ENCODE data around the gene TSPAN5.

The TSPAN5 gene

GRCh38 chr4:98645527-98645926 lies 12.9 kb downstream of the TSPAN5 start:
- no peak overlapping the region for H3K4me3 ChIP-seq (ENCODE audit: low read depth, low read length)
- no peaks in the 10 kb centered on the region for H3K27me3 ChIP-seq (ENCODE audit: insufficient read depth, low read length)
- peaks cover 91% of the 10 kb centered on the region for H3K79me2 ChIP-seq (ENCODE audit: control insufficient read depth, insufficient read depth, low read length, unreplicated experiment)
- peaks cover 62% of the 10 kb centered on the region for H3K4me1 ChIP-seq (ENCODE audit: control insufficient read depth, insufficient read depth, low read length, unreplicated experiment)
- H3K36me3 ChIP-seq (ENCODE audit: insufficient read depth, low read length), result peaks cover 9% of the 10 kb centered on the region; the same call in 1 of the 2 replicates
- no peak overlapping the region for H3K27ac ChIP-seq (ENCODE audit: low read depth, low read length)
- no peak overlapping the region for H2AFZ ChIP-seq (ENCODE audit: low read length, unreplicated experiment)

- Histone ChIP-seq H3K4me3 (ENCODE audit: low read depth, low read length) (no peak overlapping the region), H3K27ac (ENCODE audit: low read depth, low read length) (peak overlapping the region; percentile 68), H3K27me3 (ENCODE audit: insufficient read depth, low read length) (no peaks in the 10 kb centered on the region), H3K79me2 (ENCODE audit: control insufficient read depth, insufficient read depth, low read length, unreplicated experiment) (peaks cover 91% of the 10 kb centered on the region), H3K36me3 (ENCODE audit: insufficient read depth, low read length) (no peaks in the 10 kb centered on the region), H2AFZ (ENCODE audit: low read length, unreplicated experiment) (no peak overlapping the region), H3K4me1 (ENCODE audit: control insufficient read depth, insufficient read depth, low read length, unreplicated experiment) (peaks cover 57% of the 10 kb centered on the region)
Measured at GRCh38 chr4:98643755-98644154, 14.7 kb downstream of the TSPAN5 start.

GRCh38 chr4:98642991-98643426 lies 15.4 kb downstream of the TSPAN5 start:
- peaks cover 90% of the 10 kb centered on the region for H3K79me2 ChIP-seq (ENCODE audit: control insufficient read depth, insufficient read depth, low read length, unreplicated experiment)
- no peak overlapping the region for H3K4me3 ChIP-seq (ENCODE audit: low read depth, low read length)
- no peak overlapping the region for H2AFZ ChIP-seq (ENCODE audit: low read length, unreplicated experiment)
- H3K36me3 ChIP-seq (ENCODE audit: insufficient read depth, low read length), result no peaks in the 10 kb centered on the region
- peaks cover 53% of the 10 kb centered on the region for H3K4me1 ChIP-seq (ENCODE audit: control insufficient read depth, insufficient read depth, low read length, unreplicated experiment)
- H3K27me3 ChIP-seq (ENCODE audit: insufficient read depth, low read length), result no peaks in the 10 kb centered on the region
- H3K27ac ChIP-seq (ENCODE audit: low read depth, low read length), result peak overlapping the region; percentile 68

- Histone ChIP-seq H3K4me1 (ENCODE audit: control insufficient read depth, insufficient read depth, low read length, unreplicated experiment) (peaks cover 44% of the 10 kb centered on the region), H3K27ac (ENCODE audit: low read depth, low read length) (peak overlapping the region; percentile 68), H3K36me3 (ENCODE audit: insufficient read depth, low read length) (no peaks in the 10 kb centered on the region), H2AFZ (ENCODE audit: low read length, unreplicated experiment) (no peak overlapping the region), H3K79me2 (ENCODE audit: control insufficient read depth, insufficient read depth, low read length, unreplicated experiment) (peaks cover 88% of the 10 kb centered on the region), H3K4me3 (ENCODE audit: low read depth, low read length) (no peak overlapping the region), H3K27me3 (ENCODE audit: insufficient read depth, low read length) (no peaks in the 10 kb centered on the region)
Measured at GRCh38 chr4:98641906-98642668, 16.3 kb downstream of the TSPAN5 start.

- no peak overlapping the region for H2AFZ ChIP-seq (ENCODE audit: low read length, unreplicated experiment)
- H3K27ac ChIP-seq (ENCODE audit: low read depth, low read length), result no peak overlapping the region
- H3K79me2 ChIP-seq (ENCODE audit: control insufficient read depth, insufficient read depth, low read length, unreplicated experiment), result peaks cover 86% of the 10 kb centered on the region
- peaks cover 40% of the 10 kb centered on the region for H3K4me1 ChIP-seq (ENCODE audit: control insufficient read depth, insufficient read depth, low read length, unreplicated experiment)
- no peak overlapping the region for H3K4me3 ChIP-seq (ENCODE audit: low read depth, low read length)
- H3K36me3 ChIP-seq (ENCODE audit: insufficient read depth, low read length), result no peaks in the 10 kb centered on the region
- H3K27me3 ChIP-seq (ENCODE audit: insufficient read depth, low read length), result no peaks in the 10 kb centered on the region
Measured at GRCh38 chr4:98641376-98641775, 17.0 kb downstream of the TSPAN5 start.

GRCh38 chr4:98639523-98639922 lies 18.9 kb downstream of the TSPAN5 start:
- Histone ChIP-seq H3K4me3 (ENCODE audit: low read depth, low read length) (peak overlapping the region; percentile 60), H3K79me2 (ENCODE audit: control insufficient read depth, insufficient read depth, low read length, unreplicated experiment) (peaks cover 88% of the 10 kb centered on the region), H2AFZ (ENCODE audit: low read length, unreplicated experiment) (peak overlapping the region; percentile 41), H3K36me3 (ENCODE audit: insufficient read depth, low read length) (no peaks in the 10 kb centered on the region; the same call in 1 of the 2 replicates), H3K4me1 (ENCODE audit: control insufficient read depth, insufficient read depth, low read length, unreplicated experiment) (peaks cover 32% of the 10 kb centered on the region), H3K27me3 (ENCODE audit: insufficient read depth, low read length) (no peaks in the 10 kb centered on the region), H3K27ac (ENCODE audit: low read depth, low read length) (peak overlapping the region; percentile 33; the same call in 1 of the 2 replicates)

- H3K4me3 ChIP-seq (ENCODE audit: low read depth, low read length), result no peak overlapping the region
- H3K27ac ChIP-seq (ENCODE audit: low read depth, low read length), result no peak overlapping the region
- peaks cover 31% of the 10 kb centered on the region for H3K4me1 ChIP-seq (ENCODE audit: control insufficient read depth, insufficient read depth, low read length, unreplicated experiment)
- peaks cover 87% of the 10 kb centered on the region for H3K79me2 ChIP-seq (ENCODE audit: control insufficient read depth, insufficient read depth, low read length, unreplicated experiment)
- no peak overlapping the region for H2AFZ ChIP-seq (ENCODE audit: low read length, unreplicated experiment)
- H3K27me3 ChIP-seq (ENCODE audit: insufficient read depth, low read length), result no peaks in the 10 kb centered on the region
- no peaks in the 10 kb centered on the region; the same call in 1 of the 2 replicates for H3K36me3 ChIP-seq (ENCODE audit: insufficient read depth, low read length)
Measured at GRCh38 chr4:98639108-98639507, 19.3 kb downstream of the TSPAN5 start.

GRCh38 chr4:98638661-98639060 lies 19.8 kb downstream of the TSPAN5 start:
- Histone ChIP-seq H3K27ac (ENCODE audit: low read depth, low read length) (no peak overlapping the region), H3K36me3 (ENCODE audit: insufficient read depth, low read length) (no peaks in the 10 kb centered on the region; the same call in none of the 2 replicates), H3K4me1 (ENCODE audit: control insufficient read depth, insufficient read depth, low read length, unreplicated experiment) (peaks cover 26% of the 10 kb centered on the region), H3K79me2 (ENCODE audit: control insufficient read depth, insufficient read depth, low read length, unreplicated experiment) (peaks cover 87% of the 10 kb centered on the region), H2AFZ (ENCODE audit: low read length, unreplicated experiment) (no peak overlapping the region), H3K4me3 (ENCODE audit: low read depth, low read length) (no peak overlapping the region), H3K27me3 (ENCODE audit: insufficient read depth, low read length) (no peaks in the 10 kb centered on the region)

GRCh38 chr4:98634061-98634460 lies 24.4 kb downstream of the TSPAN5 start:
- Histone ChIP-seq H3K27me3 (ENCODE audit: insufficient read depth, low read length) (no peaks in the 10 kb centered on the region), H3K4me1 (ENCODE audit: control insufficient read depth, insufficient read depth, low read length, unreplicated experiment) (peaks cover 19% of the 10 kb centered on the region), H3K36me3 (ENCODE audit: insufficient read depth, low read length) (peaks cover 5% of the 10 kb centered on the region), H3K79me2 (ENCODE audit: control insufficient read depth, insufficient read depth, low read length, unreplicated experiment) (peaks cover 95% of the 10 kb centered on the region), H3K27ac (ENCODE audit: low read depth, low read length) (no peak overlapping the region), H3K4me3 (ENCODE audit: low read depth, low read length) (no peak overlapping the region), H2AFZ (ENCODE audit: low read length, unreplicated experiment) (no peak overlapping the region)

- Histone ChIP-seq H3K27ac (ENCODE audit: low read depth, low read length) (no peak overlapping the region), H3K4me3 (ENCODE audit: low read depth, low read length) (no peak overlapping the region), H3K36me3 (ENCODE audit: insufficient read depth, low read length) (peaks cover 5% of the 10 kb centered on the region), H3K4me1 (ENCODE audit: control insufficient read depth, insufficient read depth, low read length, unreplicated experiment) (peaks cover 23% of the 10 kb centered on the region), H3K79me2 (ENCODE audit: control insufficient read depth, insufficient read depth, low read length, unreplicated experiment) (peaks cover 96% of the 10 kb centered on the region), H3K27me3 (ENCODE audit: insufficient read depth, low read length) (no peaks in the 10 kb centered on the region), H2AFZ (ENCODE audit: low read length, unreplicated experiment) (no peak overlapping the region)
Measured at GRCh38 chr4:98633159-98633558, 25.3 kb downstream of the TSPAN5 start.

GRCh38 chr4:98632258-98632657 lies 26.2 kb downstream of the TSPAN5 start:
- Histone ChIP-seq H3K4me1 (ENCODE audit: control insufficient read depth, insufficient read depth, low read length, unreplicated experiment) (peaks cover 32% of the 10 kb centered on the region), H2AFZ (ENCODE audit: low read length, unreplicated experiment) (no peak overlapping the region), H3K27ac (ENCODE audit: low read depth, low read length) (no peak overlapping the region), H3K36me3 (ENCODE audit: insufficient read depth, low read length) (peaks cover 5% of the 10 kb centered on the region), H3K27me3 (ENCODE audit: insufficient read depth, low read length) (no peaks in the 10 kb centered on the region), H3K4me3 (ENCODE audit: low read depth, low read length) (no peak overlapping the region), H3K79me2 (ENCODE audit: control insufficient read depth, insufficient read depth, low read length, unreplicated experiment) (peaks cover 98% of the 10 kb centered on the region)

All from ACC112 (cell line).